SK-N-DZ (cell line): ENCODE measurements around the gene EIF2B5.

ENCODE experiments used
- DNase-seq: peaks from one replicate; pipeline ENCODE4 v3.0.0-alpha.2; 2015; ENCODE audit warnings: low spot score

The EIF2B5 gene

DNA sequence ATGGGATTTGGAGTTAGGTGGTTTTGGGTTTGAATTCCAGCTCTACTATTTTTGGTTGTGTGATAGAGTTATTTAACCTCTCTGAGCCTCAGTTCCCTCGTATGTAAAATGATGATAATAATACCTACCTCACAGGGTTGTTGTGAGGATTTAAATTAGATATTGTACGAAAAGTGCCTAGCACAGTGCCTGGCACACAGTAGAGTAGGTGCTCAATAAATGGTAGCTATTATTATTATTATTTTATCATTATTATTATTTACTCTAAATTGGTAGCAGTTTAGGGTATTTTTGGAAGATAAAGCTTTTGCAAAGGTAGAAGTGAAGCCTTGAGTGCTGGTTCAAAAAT is 38.2 kb downstream of the EIF2B5 start:
- no peak for DNase-seq

DNA sequence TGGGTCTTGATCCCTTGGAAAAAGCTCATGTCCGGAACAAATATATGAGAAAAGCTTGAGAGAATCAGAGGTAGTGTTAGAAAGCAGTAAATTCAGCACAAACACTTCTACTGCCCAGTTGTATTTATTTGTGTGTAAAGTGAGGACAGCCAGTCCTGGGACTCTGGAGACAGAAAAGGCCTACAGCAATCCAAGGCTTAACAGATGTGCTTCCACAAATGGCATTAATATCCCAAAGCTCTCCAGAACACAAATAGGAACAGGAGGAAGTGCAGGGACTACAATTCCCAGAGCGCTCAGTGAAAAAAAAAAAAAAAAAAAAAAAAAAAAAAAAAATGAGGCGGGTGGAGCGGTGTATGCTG is 39.1 kb downstream of the EIF2B5 start:
- DNase-seq: no peak

- DNase-seq: peak; percentile 100
Measured at GRCh38 chr3:184174646-184175492, 39.7 kb downstream of the EIF2B5 start, which contains the start of gene AP2M1. Gene AP2M1 (plus strand): TSS chr3:184174855. CDS start chr3:184176994, 2,139 bp downstream.

DNA sequence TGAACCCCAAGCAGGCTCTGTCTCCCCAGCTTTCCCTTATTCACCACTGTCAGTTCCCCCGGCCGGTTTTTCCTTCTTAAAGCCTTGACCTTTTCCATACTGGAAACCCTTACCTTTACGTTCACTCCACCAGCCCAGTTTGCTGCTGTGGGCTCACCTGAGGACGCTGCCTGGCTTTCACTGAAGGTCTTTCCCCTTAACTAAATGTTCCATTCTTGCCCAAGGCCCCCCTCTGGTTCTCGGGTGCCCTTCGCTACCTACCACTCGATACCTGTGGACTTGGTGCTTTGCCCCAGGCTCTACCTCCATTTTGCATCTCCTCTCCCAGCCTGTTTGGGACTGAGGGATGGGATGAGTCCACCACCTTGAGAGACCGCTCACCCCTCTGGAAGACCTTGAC is 40.3 kb downstream of the EIF2B5 start:
- no peak for DNase-seq

GRCh38 chr3:184175981-184176376 is 40.8 kb downstream of the EIF2B5 start:
- no peak for DNase-seq

DNA sequence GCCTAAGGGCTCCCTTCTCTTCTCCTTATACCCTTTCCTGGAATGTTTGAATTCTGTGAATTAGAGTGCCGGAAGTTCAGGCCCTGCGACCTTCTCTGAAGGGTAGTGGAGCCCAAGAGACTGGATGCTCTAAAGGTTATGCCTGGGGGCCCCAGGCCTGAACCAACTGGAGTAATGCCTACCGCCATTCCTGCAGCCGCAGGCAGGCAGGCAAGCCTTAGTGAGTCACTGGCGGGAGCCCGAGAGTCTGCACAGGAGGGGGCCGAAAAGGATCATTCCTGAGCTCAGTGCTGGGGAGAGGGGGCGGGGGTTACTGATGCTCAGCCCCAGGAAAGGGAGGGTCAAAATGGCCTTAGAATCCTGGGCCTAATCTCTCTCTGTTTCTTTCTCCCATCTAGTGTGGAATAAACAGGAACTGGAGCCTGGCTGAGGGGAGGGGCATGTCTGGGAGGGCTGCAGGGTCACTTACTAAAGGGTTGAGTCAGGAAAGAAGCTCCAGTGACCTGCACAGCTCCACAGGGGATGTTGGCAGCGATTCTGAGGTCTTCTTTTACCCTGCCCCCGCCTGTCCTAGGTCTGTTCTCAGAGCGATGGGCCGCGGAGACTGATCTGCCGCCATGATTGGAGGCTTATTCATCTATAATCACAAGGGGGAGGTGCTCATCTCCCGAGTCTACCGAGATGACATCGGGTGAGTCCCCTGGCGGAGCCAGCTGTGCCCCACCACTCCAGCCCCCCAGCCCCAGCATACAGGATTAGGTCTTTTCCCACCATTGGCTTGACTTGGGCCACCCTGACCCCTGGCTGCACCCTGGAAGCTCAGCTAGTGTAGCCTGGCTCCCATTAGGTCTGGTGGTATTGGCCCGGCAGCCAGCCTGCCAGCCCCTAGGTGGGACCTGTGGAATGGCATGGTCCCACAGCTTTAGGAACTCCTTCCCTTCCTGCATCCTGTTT is 41.5 kb downstream of the EIF2B5 start:
- peak; percentile 70 for DNase-seq

DNA sequence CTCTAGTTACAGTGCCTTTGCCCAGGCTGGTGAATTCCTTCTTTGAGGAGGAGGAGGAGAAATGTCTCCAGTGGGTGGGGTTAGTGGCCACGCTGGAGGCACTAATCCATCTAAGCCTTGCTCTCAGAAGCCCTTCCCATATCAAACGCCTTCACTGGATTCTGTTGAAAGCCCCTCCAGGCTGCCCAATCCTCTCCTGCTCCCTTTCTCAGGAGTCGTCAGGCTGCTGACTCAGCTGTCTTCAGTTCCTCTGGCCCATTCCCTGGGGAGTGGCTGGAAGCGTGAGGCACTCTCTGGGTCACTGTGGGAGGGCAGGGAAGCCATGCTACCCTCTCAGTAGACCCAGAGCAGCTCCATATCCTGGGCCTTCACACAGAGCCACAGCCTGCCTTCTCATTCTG is 42.2 kb downstream of the EIF2B5 start:
- no peak for DNase-seq

DNA sequence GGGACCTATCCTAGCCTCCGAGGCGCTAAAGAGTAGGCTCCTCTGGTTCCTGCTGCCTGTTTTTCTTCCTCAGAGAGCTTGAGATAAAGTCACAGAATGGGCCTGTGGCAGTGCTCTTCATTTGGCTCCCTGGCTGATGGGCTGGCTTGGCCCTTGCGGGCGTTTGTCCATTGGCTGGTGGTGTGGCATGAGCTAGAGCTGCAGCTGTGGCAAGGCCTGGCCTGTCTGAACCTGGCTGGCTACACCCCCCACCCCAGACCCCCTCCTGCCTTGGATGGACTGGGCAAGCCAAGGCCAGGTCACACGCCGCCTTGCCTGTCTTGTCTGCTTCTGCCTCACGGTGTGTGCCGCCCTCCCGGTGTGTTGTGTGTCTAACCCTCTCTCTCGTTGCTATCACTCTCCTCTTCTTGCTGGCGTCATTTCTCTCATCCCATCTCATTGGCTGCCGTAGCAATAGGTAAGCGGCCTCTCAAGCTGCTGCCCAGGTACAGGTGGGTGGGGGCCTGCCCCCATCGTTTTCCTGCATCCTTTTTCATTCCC is 42.7 kb downstream of the EIF2B5 start:
- no peak for DNase-seq

DNA sequence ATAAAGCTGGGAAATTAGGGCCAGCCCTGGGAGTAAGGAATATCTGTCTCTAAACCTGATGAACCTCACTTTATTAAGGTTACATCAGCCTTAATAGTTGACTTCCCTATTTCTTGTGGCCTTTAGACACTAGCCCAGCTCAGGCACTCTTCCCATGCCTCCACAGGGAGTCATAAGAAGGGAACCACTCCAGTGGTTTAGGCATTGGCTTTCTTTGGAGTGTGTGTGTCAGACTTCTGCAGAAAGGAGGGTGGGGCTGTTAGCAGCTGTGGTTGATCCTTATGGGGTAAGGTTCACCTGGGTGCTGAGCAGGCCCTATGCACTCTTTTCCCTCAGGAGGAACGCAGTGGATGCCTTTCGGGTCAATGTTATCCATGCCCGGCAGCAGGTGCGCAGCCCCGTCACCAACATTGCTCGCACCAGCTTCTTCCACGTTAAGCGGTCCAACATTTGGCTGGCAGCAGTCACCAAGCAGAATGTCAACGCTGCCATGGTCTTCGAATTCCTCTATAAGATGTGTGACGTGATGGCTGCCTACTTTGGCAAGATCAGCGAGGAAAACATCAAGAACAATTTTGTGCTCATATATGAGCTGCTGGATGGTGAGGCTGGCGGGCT is 43.5 kb downstream of the EIF2B5 start:
- no peak for DNase-seq

- DNase-seq: no peak
Measured at GRCh38 chr3:184180165-184180564, 45.0 kb downstream of the EIF2B5 start.

- DNase-seq: no peak
Measured at GRCh38 chr3:184181596-184181995, 46.4 kb downstream of the EIF2B5 start.

DNA sequence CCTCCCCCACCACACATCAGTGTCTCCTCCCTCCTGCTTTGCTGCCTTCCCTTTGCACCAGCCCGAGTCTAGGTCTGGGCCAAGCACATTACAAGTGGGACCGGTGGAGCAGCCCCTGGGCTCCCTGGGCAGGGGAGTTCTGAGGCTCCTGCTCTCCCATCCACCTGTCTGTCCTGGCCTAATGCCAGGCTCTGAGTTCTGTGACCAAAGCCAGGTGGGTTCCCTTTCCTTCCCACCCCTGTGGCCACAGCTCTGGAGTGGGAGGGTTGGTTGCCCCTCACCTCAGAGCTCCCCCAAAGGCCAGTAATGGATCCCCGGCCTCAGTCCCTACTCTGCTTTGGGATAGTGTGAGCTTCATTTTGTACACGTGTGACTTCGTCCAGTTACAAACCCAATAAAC is 48.5 kb downstream of the EIF2B5 start:
- no peak for DNase-seq

DNA sequence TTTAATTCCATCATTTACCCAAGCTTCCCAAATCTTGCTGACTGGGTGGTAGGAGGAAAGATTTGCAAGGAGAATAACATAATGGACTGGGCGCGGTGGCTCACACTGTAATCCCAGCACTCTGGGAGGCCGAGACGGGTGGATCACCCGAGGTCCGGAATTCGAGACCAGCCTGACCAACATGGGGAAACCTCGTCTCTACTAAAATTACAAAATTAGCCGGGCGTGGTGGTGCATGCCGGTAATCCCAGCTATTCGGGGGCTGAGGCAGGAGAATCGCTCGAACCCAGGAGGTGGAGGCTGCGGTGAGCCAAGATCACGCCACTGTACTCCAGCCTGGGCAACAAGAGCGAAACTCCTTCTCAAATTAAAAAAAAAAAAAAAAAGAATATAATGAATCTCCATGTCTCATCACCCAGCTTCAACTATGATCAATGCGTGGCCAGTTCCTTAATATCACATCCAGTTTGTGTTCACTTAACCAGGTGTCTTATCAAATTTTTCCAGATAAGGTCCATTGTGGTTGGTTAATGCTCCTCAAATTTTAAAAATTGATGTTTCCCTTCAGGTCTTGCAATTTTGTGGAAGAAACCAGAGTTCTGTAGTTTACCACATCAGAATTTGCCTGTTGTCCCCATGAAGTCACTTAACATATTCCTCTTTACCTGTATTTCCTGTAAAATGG is 49.5 kb downstream of the EIF2B5 start:
- DNase-seq: no peak

DNA sequence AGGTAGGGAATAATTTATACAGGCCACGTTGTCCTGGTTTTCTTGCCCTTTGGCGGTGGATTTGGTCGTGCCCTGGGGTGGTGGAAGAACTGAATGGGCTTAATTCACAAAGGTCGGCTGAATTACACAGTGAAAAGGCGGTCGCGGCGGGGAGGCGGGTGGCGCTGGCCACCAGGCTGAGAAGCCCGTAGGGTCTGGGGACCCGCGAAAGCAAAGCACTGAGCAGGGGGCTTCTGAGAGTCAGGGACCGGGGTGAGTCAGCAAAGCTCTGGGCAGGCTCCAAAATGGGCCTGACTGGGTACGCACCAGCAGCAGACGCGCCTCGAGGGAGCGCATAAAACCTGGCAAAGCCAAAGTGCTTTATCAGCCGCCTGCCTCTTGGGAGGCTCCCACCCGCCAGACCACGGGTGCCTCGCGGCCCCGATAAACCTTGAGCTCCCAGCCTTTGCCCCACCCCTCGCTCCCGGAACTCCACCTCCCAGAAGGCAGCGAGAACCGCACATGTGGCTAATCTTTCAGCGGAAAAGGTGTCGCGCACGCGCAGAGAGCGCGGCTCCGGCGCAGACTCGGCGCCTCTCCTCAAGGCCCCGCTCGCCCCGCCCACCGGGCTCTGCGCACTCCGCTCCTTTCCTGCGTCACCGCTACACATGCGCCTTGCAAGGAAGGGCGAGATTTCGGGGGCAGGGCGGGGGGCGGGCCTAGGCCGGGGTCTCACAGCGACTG is 50.5 kb downstream of the EIF2B5 start:
- peak; percentile 100 for DNase-seq

- no peak for DNase-seq
Measured at GRCh38 chr3:184186184-184186901, 51.2 kb downstream of the EIF2B5 start, which contains the start of gene ABCF3. Gene ABCF3 (plus strand): TSS chr3:184186199. CDS start chr3:184186208, 9 bp downstream.

DNA sequence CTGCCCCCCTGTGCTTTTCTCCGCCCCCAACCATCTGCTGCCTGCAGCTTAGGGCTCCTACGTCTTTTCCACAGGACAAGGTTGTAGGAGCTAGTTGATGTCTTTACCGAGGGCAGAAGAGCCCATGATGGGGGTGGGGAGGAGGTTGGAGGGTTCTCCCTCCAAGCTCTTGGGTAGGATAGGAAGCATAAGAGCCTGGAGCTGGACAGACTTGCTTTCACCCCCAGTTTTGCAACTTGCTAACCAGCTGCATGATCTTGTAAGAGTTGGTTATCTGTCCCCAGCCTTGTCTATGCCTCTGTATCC is 51.7 kb downstream of the EIF2B5 start:
- no peak for DNase-seq

DNA sequence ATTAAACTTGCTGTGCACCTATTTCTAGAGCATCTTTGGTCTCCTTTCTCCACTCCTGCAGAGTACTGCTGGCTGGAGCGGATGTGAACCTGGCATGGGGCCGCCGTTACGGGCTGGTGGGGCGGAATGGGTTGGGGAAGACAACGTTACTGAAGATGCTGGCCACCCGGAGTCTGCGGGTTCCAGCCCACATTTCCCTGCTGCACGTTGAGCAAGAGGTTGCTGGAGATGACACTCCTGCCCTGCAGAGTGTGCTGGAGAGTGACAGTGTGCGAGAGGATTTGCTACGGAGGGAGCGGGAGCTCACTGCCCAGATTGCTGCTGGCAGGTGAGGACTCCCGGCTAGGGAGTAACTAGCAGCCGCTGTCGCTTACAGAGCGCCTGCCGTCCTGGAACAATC is 52.9 kb downstream of the EIF2B5 start:
- DNase-seq: no peak

DNA sequence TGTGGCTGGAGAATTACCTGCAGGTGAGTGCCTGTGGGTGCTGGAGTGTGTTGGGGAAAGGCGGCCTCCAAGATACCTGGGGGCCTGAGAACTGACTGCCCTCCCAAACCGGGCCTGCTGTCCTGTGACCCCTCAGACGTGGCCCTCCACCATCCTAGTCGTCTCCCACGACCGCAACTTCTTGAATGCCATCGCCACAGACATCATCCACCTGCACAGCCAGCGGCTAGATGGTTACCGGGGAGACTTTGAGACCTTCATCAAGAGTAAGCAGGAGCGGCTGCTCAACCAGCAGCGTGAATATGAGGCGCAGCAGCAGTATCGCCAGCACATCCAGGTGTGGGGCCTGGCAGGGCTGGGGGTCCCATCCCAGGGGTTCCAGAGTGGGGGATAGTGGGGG is 54.3 kb downstream of the EIF2B5 start:
- no peak for DNase-seq

DNA sequence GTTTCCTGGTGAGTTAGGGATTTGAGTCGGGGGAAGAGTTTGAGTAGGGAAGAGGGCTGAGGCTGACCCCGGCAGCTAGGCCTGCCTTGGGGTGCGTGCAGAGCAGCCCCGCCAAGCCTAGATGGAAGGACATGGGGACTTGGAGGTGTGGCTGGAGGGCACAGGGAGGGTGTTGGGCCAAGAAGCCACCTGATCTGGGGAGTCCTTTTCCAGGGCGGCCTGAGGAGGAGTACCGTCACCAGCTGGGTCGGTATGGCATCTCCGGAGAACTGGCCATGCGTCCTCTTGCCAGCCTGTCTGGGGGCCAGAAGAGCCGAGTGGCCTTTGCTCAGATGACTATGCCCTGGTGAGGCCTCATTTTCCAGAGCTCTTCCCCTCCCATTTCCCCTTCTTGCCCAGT is 57.7 kb downstream of the EIF2B5 start:
- DNase-seq: no peak

- no peak for DNase-seq
Measured at GRCh38 chr3:184193991-184194539, 58.9 kb downstream of the EIF2B5 start.
